PC-9 (cell line): ENCODE results near the gene KPNA6.

Source experiments
- EZH2 ChIP-seq: fragments of 200-600 bp; sonication (generic); IDR thresholded peaks from 2 replicates; pipeline ENCODE4 v1.8.0; 2017; ENCODE audit warnings: antibody characterized with exemption, low read depth
- TF ChIP-seq, protein P1 (sequence below): fragments of 200-600 bp; sonication (generic); conservative IDR thresholded peaks from 2 replicates; pipeline ENCODE4 v1.6.1; 2017; ENCODE audit warnings: mixed run types, antibody characterized with exemption, mild to moderate bottlenecking, moderate library complexity

GRCh38 chr1:32201011-32201855 is 93.4 kb downstream of the KPNA6 start:
- TF ChIP-seq, protein P1, sequence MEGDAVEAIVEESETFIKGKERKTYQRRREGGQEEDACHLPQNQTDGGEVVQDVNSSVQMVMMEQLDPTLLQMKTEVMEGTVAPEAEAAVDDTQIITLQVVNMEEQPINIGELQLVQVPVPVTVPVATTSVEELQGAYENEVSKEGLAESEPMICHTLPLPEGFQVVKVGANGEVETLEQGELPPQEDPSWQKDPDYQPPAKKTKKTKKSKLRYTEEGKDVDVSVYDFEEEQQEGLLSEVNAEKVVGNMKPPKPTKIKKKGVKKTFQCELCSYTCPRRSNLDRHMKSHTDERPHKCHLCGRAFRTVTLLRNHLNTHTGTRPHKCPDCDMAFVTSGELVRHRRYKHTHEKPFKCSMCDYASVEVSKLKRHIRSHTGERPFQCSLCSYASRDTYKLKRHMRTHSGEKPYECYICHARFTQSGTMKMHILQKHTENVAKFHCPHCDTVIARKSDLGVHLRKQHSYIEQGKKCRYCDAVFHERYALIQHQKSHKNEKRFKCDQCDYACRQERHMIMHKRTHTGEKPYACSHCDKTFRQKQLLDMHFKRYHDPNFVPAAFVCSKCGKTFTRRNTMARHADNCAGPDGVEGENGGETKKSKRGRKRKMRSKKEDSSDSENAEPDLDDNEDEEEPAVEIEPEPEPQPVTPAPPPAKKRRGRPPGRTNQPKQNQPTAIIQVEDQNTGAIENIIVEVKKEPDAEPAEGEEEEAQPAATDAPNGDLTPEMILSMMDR: no peak
- TF ChIP-seq EZH2: no peak
